ENCODE results near the gene CCDC149.

GRCh38 chr4:24810871-24811631 lies 101.8 kb downstream of the CCDC149 start:
- TF ChIP-seq, protein P1, sequence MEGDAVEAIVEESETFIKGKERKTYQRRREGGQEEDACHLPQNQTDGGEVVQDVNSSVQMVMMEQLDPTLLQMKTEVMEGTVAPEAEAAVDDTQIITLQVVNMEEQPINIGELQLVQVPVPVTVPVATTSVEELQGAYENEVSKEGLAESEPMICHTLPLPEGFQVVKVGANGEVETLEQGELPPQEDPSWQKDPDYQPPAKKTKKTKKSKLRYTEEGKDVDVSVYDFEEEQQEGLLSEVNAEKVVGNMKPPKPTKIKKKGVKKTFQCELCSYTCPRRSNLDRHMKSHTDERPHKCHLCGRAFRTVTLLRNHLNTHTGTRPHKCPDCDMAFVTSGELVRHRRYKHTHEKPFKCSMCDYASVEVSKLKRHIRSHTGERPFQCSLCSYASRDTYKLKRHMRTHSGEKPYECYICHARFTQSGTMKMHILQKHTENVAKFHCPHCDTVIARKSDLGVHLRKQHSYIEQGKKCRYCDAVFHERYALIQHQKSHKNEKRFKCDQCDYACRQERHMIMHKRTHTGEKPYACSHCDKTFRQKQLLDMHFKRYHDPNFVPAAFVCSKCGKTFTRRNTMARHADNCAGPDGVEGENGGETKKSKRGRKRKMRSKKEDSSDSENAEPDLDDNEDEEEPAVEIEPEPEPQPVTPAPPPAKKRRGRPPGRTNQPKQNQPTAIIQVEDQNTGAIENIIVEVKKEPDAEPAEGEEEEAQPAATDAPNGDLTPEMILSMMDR (IDR thresholded peaks at IDR 0.05; ENCODE audit: low read length), result no peak
- TF ChIP-seq EZH2 (optimal IDR thresholded peaks at IDR 0.05; ENCODE audit: low read depth, low read length), result no peak
